ENCODE measurements around the gene BASP1. TPM values are rescaled to one million over a fixed set of nuclear protein-coding genes. Genes with fewer than 3 reads are reported as not detected.

The BASP1 gene
- polyA plus RNA-seq, 1 of the 3 experiments (the other 2 are of a cell fraction) = 107 TPM

DNA sequence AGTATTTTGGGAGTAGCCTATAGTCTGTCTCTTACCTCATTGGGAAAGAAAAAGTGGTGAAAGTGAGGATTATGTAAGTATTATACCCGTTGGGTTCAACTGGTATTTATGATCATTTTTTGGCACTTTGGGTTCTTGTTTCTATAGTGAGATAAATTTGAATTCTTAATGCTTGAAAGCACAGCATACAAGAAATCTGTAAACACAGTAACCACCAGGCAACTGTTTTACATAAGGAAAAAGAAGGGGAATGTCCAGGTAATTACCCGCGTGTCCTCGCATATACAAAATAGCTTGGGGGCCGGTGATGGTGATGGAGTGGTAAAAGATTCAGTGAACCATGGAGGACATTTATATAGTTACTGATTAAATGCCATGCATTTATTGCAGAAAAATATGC is 60.5 kb downstream of the BASP1 start (continued):
- no peak for TF ChIP-seq POLR2AphosphoS5 (IDR thresholded peaks at IDR 0.05; ENCODE audit: low read depth, low read length)
- no peak for TF ChIP-seq NRF1 (IDR thresholded peaks at IDR 0.05; ENCODE audit: low read depth, low read length)
- TF ChIP-seq, protein P1, sequence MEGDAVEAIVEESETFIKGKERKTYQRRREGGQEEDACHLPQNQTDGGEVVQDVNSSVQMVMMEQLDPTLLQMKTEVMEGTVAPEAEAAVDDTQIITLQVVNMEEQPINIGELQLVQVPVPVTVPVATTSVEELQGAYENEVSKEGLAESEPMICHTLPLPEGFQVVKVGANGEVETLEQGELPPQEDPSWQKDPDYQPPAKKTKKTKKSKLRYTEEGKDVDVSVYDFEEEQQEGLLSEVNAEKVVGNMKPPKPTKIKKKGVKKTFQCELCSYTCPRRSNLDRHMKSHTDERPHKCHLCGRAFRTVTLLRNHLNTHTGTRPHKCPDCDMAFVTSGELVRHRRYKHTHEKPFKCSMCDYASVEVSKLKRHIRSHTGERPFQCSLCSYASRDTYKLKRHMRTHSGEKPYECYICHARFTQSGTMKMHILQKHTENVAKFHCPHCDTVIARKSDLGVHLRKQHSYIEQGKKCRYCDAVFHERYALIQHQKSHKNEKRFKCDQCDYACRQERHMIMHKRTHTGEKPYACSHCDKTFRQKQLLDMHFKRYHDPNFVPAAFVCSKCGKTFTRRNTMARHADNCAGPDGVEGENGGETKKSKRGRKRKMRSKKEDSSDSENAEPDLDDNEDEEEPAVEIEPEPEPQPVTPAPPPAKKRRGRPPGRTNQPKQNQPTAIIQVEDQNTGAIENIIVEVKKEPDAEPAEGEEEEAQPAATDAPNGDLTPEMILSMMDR (IDR thresholded peaks at IDR 0.05) = no peak
- no peak for TF ChIP-seq YY1 (IDR thresholded peaks at IDR 0.05; ENCODE audit: low read depth)
- TF ChIP-seq TCF12 (IDR thresholded peaks at IDR 0.05) = no peak
- TF ChIP-seq FOXM1 (IDR thresholded peaks at IDR 0.05; ENCODE audit: low read depth) = no peak
- TF ChIP-seq SMC3 (IDR thresholded peaks at IDR 0.05; ENCODE audit: low read depth, low read length) = no peak
- TF ChIP-seq, protein P2, sequence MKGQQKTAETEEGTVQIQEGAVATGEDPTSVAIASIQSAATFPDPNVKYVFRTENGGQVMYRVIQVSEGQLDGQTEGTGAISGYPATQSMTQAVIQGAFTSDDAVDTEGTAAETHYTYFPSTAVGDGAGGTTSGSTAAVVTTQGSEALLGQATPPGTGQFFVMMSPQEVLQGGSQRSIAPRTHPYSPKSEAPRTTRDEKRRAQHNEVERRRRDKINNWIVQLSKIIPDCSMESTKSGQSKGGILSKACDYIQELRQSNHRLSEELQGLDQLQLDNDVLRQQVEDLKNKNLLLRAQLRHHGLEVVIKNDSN (IDR thresholded peaks at IDR 0.05; ENCODE audit: borderline replicate concordance, low read depth) = no peak

DNA sequence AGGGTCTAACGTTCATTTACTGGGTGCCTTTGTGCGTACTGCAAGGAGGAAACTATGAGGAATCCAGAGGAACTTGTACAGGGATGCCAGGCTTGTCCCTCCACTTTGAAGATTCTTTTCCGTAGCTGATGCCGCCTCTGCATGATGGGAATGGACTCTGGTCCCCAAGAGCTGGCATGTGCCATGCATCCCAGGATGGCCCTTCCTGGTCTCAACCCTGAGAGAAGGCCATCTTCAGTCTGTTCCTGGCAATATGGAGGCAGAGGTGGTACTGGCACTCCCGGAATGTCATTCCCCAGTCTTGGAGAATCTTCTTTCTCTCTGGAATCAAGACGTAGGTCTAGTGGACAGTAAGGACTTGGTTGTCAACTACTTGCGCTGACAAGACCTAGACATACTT is 61.5 kb downstream of the BASP1 start:
- H2AFZ ChIP-seq (ENCODE audit: low read depth) = no peak overlapping the region
- peaks cover 6% of the 10 kb centered on the region; the same call in 1 of the 2 replicates for H3K79me2 ChIP-seq (ENCODE audit: insufficient read depth)
- no peak overlapping the region for H3K4me3 ChIP-seq (ENCODE audit: low read depth in 2 of 2, low read length in 1 of 2)
- no peak overlapping the region for H3K4me2 ChIP-seq
- H3K27ac ChIP-seq (ENCODE audit: low read depth in 2 of 2, low read length in 1 of 2) = no peak overlapping the region
- H3F3A ChIP-seq (replicated peaks; ENCODE audit: insufficient read depth) = peaks cover 12% of the 10 kb centered on the region
- no peaks in the 10 kb centered on the region for H3K27me3 ChIP-seq (ENCODE audit: insufficient read depth)
- CTCF ChIA-PET = interaction anchor here (0.7 to 1.2 kb wide), 2 partner anchors 13 to 202 kb away, joined by 3 read pairs; no protein-coding TSS in a partner anchor
- H3K9me2 ChIP-seq = no peaks in the 10 kb centered on the region
- POLR2A ChIA-PET = no interaction called here
- WGBS (ENCODE audit: low lambda C conversion rate) = 95% methylated on average over 6 of the region's 7 CpGs
- H3K4me1 ChIP-seq (ENCODE audit: control insufficient read depth in 1 of 2, insufficient read depth in 2 of 2, low read depth in 1 of 2, low read length in 1 of 2) = no peaks in the 10 kb centered on the region; a peak in 1 of 4 replicates
- TF ChIP-seq FOXM1 (IDR thresholded peaks at IDR 0.05; ENCODE audit: low read depth) (no peak), TAF1 (IDR thresholded peaks at IDR 0.05; ENCODE audit: borderline replicate concordance, low read depth, low read length) (no peak), RXRA (IDR thresholded peaks at IDR 0.05; ENCODE audit: borderline replicate concordance, low read depth) (no peak), RCOR1 (IDR thresholded peaks at IDR 0.05; ENCODE audit: low read length) (no peak), GABPA (IDR thresholded peaks at IDR 0.05; ENCODE audit: low read depth) (no peak), EZH2phosphoT487 (IDR thresholded peaks at IDR 0.05; ENCODE audit: borderline replicate concordance, low read depth) (no peak)
- TF ChIP-seq, protein P3, sequence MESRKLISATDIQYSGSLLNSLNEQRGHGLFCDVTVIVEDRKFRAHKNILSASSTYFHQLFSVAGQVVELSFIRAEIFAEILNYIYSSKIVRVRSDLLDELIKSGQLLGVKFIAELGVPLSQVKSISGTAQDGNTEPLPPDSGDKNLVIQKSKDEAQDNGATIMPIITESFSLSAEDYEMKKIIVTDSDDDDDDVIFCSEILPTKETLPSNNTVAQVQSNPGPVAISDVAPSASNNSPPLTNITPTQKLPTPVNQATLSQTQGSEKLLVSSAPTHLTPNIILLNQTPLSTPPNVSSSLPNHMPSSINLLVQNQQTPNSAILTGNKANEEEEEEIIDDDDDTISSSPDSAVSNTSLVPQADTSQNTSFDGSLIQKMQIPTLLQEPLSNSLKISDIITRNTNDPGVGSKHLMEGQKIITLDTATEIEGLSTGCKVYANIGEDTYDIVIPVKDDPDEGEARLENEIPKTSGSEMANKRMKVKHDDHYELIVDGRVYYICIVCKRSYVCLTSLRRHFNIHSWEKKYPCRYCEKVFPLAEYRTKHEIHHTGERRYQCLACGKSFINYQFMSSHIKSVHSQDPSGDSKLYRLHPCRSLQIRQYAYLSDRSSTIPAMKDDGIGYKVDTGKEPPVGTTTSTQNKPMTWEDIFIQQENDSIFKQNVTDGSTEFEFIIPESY (IDR thresholded peaks at IDR 0.05; ENCODE audit: borderline replicate concordance, low read depth) = no peak
- TF ChIP-seq, protein P4, sequence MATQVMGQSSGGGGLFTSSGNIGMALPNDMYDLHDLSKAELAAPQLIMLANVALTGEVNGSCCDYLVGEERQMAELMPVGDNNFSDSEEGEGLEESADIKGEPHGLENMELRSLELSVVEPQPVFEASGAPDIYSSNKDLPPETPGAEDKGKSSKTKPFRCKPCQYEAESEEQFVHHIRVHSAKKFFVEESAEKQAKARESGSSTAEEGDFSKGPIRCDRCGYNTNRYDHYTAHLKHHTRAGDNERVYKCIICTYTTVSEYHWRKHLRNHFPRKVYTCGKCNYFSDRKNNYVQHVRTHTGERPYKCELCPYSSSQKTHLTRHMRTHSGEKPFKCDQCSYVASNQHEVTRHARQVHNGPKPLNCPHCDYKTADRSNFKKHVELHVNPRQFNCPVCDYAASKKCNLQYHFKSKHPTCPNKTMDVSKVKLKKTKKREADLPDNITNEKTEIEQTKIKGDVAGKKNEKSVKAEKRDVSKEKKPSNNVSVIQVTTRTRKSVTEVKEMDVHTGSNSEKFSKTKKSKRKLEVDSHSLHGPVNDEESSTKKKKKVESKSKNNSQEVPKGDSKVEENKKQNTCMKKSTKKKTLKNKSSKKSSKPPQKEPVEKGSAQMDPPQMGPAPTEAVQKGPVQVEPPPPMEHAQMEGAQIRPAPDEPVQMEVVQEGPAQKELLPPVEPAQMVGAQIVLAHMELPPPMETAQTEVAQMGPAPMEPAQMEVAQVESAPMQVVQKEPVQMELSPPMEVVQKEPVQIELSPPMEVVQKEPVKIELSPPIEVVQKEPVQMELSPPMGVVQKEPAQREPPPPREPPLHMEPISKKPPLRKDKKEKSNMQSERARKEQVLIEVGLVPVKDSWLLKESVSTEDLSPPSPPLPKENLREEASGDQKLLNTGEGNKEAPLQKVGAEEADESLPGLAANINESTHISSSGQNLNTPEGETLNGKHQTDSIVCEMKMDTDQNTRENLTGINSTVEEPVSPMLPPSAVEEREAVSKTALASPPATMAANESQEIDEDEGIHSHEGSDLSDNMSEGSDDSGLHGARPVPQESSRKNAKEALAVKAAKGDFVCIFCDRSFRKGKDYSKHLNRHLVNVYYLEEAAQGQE (IDR thresholded peaks at IDR 0.05; ENCODE audit: low read depth, low read length) = no peak
- no peaks in the 10 kb centered on the region for H3K9me3 ChIP-seq
- H4K20me1 ChIP-seq (ENCODE audit: insufficient read depth) = no peaks in the 10 kb centered on the region
- H3K9ac ChIP-seq = no peak overlapping the region
- H3K36me3 ChIP-seq (replicated peaks in 1 of 2; ENCODE audit: control insufficient read depth in 1 of 2, insufficient read depth in 2 of 2, low read length in 1 of 2) = peaks cover 2 to 8% of the 10 kb centered on the region in 2 experiments
- no peak for DNase-seq
